GM12891 (cell line): ENCODE measurements around the gene CR1.
"Not testable (repeated sequence)": the region's sequence is repeated elsewhere in the genome, so short reads cannot be mapped to it uniquely, and the experiment has no call there.

Experiments used
- POLR2A ChIP-seq: IDR thresholded peaks from 2 replicates; pipeline ENCODE4 v1.6.1; 2011; ENCODE audit warnings: low read depth, low read length, control low read depth
- SPI1 ChIP-seq: IDR thresholded peaks from 2 replicates; pipeline ENCODE4 v1.6.1; 2011; ENCODE audit warnings: low read depth, low read length, control low read depth
- TAF1 ChIP-seq: IDR thresholded peaks from 2 replicates; pipeline ENCODE4 v1.6.1; 2011; ENCODE audit warnings: low read depth, low read length, control low read depth

- not testable (repeated sequence) for TF ChIP-seq SPI1, POLR2A, TAF1
These were observed 95.2 kb downstream of the CR1 start for GRCh38 chr1:207591205-207591604.
